ENCODE data around the gene GARIN5A.

GRCh38 chr19:50488389-50489194 is 11.9 kb upstream of the GARIN5A start:
- no peak for TF ChIP-seq ZFX (IDR thresholded peaks at IDR 0.05; ENCODE audit: borderline replicate concordance)
- TF ChIP-seq CTCF (IDR thresholded peaks at IDR 0.05), result no peak
